Activated CD8-positive, alpha-beta memory T cell treated with anti-CD3 and anti-CD28 coated beads, Interleukin-2, amount 50 U/mL, for 1 hour (primary cell): ENCODE results near the gene PTGS1.

Experiments used
- DNase-seq: peaks from one replicate; pipeline ENCODE4 v3.0.0-alpha.2; 2020; ENCODE audit errors: extremely low read depth

Gene PTGS1

DNA sequence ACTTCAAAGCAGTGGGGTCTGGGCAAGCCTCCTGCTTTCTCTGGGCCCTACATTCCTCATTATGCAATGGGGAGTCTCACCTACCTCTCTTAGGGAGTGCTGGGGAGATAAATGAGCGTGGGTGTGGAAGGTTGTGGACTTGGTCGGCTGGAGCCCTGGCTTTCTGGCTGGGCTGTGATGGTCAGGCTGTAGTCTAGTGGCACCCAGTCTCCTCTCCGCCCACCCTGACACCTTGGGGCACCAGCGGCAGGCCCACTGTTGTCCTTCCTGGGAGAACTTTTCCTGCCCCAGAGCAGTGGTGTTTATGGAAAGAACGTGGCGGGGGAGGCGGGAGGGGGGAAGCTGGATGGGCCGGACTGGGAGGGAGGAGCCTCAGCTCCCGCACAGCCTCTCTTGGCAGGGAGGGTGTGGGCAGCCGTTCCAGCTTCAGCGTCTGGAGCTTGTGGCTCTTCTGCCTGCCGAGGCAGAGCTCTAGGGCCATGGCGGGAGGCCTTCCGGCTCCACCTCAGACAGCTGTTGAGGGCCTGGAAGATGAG is 4.1 kb downstream of the PTGS1 start:
- no peak for DNase-seq

GRCh38 chr9:122376796-122377195 is 6.0 kb downstream of the PTGS1 start:
- DNase-seq: no peak

DNA sequence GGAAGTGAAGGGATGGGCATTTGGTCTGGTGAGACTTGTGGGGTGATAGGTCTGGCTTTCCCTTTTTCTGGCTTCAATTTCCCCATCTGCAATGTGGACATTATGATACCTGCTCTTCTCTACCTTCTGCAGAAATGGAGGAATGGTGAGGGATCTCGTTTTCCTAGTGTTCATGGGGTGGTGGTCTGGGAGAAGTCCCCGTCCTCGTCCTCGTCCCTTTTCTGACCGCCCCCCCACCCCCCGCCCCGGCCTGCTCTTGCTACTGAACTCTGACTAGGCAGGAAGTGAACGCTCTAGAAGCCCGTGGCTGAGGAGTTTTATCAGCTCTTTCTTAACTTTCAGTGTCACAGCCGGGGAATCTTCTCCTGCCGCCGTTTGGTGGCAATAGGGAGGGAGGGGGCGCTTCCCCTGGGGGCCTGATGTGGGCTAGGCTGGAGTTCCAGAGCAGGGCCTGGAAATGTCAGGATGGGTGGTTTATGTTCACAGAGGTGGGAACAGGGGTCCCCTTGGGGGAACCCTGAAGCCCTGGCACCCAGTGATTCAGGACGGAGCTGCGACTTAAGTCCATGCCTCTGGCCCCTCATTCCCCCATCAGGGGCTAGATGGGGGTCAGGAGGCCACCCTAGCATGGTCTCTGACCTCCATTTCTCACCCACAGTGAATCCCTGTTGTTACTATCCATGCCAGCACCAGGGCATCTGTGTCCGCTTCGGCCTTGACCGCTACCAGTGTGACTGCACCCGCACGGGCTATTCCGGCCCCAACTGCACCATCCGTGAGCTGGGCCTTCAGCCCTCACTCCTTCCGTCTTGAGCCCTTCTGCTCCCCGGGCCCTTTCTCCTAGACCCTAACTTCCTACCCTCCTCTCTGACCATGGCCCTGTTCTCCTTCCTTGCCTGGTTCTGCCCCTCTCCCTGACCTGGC is 6.7 kb downstream of the PTGS1 start:
- no peak for DNase-seq

DNA sequence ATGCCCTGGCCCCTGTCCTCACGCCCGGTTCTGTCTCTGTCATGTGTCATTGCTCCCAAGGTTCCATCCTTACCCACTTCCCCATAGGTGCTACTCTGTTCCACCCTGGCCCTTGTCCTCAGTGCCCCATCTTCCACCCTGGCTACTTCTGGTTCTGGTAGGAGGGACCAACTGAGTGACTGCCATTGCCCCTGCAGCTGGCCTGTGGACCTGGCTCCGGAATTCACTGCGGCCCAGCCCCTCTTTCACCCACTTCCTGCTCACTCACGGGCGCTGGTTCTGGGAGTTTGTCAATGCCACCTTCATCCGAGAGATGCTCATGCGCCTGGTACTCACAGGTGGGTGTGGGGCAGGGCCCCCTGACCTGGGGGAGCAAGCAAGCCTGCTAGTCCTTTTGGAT is 7.4 kb downstream of the PTGS1 start:
- DNase-seq: no peak

DNA sequence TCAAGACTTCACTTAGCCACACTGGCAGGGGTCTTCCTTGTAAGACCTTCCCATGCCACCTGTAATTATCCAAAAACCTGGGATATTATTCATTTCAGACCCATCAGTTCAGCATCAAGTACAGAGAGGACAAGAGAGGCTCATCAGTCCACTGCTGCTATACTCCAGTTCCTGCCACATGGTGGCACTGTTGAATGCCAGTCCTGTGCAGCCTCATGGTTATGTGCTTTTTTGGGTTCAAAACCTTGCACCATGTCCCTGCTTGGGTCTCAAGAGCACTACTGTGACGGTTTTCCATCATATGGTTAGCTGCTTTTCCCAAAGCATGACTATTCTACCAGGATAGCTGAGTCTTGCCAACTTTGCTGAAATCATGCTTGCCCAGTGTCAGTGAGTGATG is 8.5 kb downstream of the PTGS1 start:
- DNase-seq: no peak

GRCh38 chr9:122380293-122380692 is 9.5 kb downstream of the PTGS1 start:
- no peak for DNase-seq

- no peak for DNase-seq
These were observed 10.6 kb downstream of the PTGS1 start for GRCh38 chr9:122381206-122381950.

DNA sequence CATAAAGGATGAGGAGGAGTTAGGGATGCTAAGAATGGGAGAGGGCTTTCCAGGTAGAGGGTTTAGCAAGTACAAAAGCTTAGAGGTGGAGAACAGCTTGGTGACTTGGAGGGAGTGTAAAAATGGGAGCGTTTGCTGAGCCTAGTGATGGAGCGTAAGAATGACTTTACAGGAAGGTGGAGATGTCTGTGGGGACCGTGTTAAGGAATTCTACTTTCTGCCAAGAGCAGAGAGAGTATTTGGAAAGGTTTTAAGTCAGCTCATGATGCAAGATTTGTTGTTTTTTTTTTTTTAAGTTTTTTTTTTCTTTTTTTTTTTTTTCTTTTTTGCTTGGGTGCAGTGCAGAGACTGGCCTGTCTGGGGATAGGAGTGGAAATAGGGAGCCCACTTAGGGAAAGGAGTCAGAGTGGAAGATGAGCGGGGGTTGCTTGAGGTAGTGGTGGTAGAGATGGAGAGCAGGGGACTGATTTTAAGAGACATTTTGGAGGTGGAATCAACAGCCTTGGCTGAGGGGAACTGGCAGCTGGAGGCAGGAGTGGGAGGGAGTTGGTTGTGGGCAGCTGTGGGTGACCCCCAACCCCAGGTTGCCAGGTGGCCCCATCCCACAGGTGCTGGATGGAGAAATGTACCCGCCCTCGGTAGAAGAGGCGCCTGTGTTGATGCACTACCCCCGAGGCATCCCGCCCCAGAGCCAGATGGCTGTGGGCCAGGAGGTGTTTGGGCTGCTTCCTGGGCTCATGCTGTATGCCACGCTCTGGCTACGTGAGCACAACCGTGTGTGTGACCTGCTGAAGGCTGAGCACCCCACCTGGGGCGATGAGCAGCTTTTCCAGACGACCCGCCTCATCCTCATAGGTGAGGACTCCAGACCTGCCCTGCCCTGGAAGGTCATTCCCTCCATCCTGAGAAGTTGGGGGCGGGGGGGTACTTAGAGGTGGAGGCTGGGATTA is 12.4 kb downstream of the PTGS1 start:
- no peak for DNase-seq

DNA sequence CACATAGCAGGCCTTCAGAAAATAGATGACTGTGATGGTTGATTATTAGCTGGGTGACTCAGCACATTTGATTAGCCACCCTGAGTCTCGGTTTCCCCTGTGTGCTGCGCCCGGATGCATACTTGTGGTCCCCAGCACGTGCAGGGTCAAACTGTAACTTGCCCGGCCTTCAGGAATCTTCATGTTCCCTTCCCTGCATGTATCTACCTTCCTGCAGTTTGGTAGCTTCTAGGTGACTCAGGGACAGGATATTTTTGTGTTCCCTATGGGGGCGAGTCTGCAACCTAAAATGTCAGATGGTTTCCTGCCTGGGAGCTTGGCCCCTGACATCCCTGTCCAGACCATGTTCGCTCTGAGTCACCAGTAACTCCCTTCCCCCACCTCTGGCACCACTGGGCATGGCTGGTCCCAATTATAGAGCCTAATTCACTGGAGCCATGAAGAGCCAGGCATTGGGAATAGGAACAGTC is 13.2 kb downstream of the PTGS1 start:
- DNase-seq: no peak

GRCh38 chr9:122386311-122386872 is 15.6 kb downstream of the PTGS1 start:
- no peak for DNase-seq

- no peak for DNase-seq
These were observed 16.7 kb downstream of the PTGS1 start for GRCh38 chr9:122387536-122387935.

- no peak for DNase-seq
These were observed 18.4 kb downstream of the PTGS1 start for GRCh38 chr9:122389195-122389594.

- DNase-seq: no peak
These were observed 19.1 kb downstream of the PTGS1 start for GRCh38 chr9:122389799-122390481.

DNA sequence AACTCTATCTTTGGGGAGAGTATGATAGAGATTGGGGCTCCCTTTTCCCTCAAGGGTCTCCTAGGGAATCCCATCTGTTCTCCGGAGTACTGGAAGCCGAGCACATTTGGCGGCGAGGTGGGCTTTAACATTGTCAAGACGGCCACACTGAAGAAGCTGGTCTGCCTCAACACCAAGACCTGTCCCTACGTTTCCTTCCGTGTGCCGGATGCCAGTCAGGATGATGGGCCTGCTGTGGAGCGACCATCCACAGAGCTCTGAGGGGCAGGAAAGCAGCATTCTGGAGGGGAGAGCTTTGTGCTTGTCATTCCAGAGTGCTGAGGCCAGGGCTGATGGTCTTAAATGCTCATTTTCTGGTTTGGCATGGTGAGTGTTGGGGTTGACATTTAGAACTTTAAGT is 21.5 kb downstream of the PTGS1 start:
- DNase-seq: no peak

- DNase-seq: no peak
These were observed 21.9 kb downstream of the PTGS1 start for GRCh38 chr9:122392714-122393113.

DNA sequence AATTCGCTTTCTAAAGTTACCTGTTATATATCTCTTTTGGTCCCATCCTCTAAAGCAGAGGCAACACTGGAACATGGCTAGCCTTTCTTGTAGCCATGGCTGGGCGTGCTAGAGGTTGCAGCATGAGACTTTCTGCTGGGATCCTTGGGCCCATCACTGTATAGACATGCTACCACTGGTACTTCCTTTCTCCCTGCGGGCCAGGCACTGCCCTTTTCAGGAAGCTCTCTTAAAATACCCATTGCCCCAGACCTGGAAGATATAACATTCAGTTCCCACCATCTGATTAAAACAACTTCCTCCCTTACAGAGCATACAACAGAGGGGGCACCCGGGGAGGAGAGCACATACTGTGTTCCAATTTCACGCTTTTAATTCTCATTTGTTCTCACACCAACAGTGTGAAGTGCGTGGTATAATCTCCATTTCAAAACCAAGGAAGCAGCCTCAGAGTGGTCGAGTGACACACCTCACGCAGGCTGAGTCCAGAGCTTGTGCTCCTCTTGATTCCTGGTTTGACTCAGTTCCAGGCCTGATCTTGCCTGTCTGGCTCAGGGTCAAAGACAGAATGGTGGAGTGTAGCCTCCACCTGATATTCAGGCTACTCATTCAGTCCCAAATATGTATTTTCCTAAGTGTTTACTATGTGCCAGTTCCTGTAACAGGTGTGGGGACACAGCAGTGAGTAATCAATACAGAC is 22.6 kb downstream of the PTGS1 start:
- DNase-seq: no peak

- no peak for DNase-seq
These were observed 23.7 kb downstream of the PTGS1 start for GRCh38 chr9:122394265-122395125.

DNA sequence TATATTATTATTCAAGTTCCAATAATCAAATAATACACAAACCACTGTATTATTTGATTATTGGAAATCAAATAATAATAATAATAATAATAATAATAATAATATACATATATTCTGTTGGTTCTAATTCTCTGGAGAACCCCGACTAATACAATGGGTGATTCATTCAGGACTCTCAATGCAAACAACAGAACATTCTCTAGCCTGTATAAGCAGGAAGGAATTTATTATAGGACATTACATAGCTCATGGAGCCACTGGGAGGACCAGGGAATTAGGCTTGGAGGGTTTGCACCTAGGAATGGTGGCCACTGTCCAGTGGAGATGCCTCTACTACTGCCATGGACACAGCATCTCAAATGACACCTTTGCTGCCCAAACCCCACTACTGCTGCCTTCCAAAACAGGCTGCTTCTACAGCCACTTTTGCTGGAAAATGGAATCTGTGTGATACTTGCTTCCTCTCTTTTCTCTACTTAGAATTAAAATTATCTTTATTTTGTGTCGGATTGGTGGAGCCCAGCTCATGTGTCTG is 25.9 kb downstream of the PTGS1 start:
- no peak for DNase-seq

DNA sequence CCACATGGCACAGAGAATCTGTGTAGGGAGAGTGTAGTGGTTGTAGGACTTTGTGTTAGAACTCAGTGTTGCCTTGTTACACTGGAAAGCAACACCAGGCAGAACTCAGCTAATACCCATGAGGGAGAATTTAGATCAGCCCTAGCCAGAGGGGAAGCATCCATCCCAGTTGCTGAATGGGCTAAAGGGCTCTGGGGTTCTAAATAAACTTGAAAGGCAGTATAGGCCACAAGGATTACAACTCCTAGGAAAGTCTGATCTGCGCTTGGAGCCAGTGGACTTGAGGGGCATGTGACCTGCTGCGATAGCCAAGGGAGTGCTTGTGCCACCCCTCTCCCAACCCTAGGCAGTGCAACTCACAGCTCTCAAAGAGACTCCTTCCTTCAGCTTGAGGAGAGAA is 26.9 kb downstream of the PTGS1 start:
- no peak for DNase-seq
